Lung (tissue), 12 donors: ENCODE results near the gene SHISAL2A. TPM values are rescaled to one million over a fixed set of nuclear protein-coding genes. Genes with fewer than 3 reads are reported as not detected.

Source experiments
- ATAC-seq: fragments of 200-7000 bp; cut with Tn5 transposase; one replicate; pipeline ENCODE4 v1.9.1; 2020; ENCODE audit warnings: moderate number of reproducible peaks; ENCODE audit not compliant: insufficient read depth, low FRiP score
- DNase-seq, 3 donors: peaks; one replicate each; pipeline ENCODE4 v3.0.0-alpha.2; 2013 to 2017
- H3K27ac ChIP-seq, 2 donors: one replicate each; pipeline ENCODE4 v1.5.1; 2013; ENCODE audit warnings: mild to moderate bottlenecking in 2 of 2, moderate library complexity in 2 of 2, control low read depth in 1 of 2, inconsistent platforms in 1 of 2, low read depth in 1 of 2, low read length in 1 of 2
- H3K27me3 ChIP-seq, 3 donors: one replicate each; pipeline ENCODE4 v1.5.1; 2013; ENCODE audit warnings: low read length in 2 of 3; ENCODE audit not compliant: control insufficient read depth in 3 of 3, insufficient read depth in 3 of 3
- H3K36me3 ChIP-seq, 4 donors: one replicate each; pipeline ENCODE4 v1.5.1; 2013; ENCODE audit warnings: low read length in 4 of 4, mild to moderate bottlenecking in 1 of 4, moderate library complexity in 1 of 4; ENCODE audit not compliant: control insufficient read depth in 4 of 4, insufficient read depth in 4 of 4
- H3K4me1 ChIP-seq, 5 donors: one replicate each; pipeline ENCODE4 v1.5.1; 2013; ENCODE audit warnings: low read length in 5 of 5, mild to moderate bottlenecking in 2 of 5, moderate library complexity in 1 of 5; ENCODE audit not compliant: control insufficient read depth in 5 of 5, insufficient read depth in 5 of 5
- H3K4me3 ChIP-seq: one replicate; pipeline ENCODE4 v1.5.1; 2013; ENCODE audit warnings: mild to moderate bottlenecking, control low read depth, moderate library complexity
- H3K9ac ChIP-seq, 2 donors: one replicate each; pipeline ENCODE4 v1.5.1; 2013; ENCODE audit warnings: low read length in 2 of 2, control low read depth in 1 of 2; ENCODE audit not compliant: insufficient read depth in 1 of 2
- H3K9me3 ChIP-seq, 4 donors: one replicate each; pipeline ENCODE4 v1.5.1; 2013; ENCODE audit warnings: low read length in 3 of 4, mild to moderate bottlenecking in 1 of 4, moderate library complexity in 1 of 4; ENCODE audit not compliant: control insufficient read depth in 4 of 4, insufficient read depth in 3 of 4
- WGBS, 2 donors: extraction: QIAGEN DNeasy Blood & Tissue Kit; methylation state at CpG; one replicate each; pipeline ENCODE4 v1.1.7; 2013; 5-methylcytosine and 5-hydroxymethylcytosine counted together
- polyA plus RNA-seq, 2 donors: library from polyadenylated mRNA; stranded (reverse); fragments of 200-250 nt; gene quantifications; one replicate each; pipeline ENCODE4 v1.2.1, GENCODE V29; 2013
- total RNA-seq, 2 donors: library from RNA; depleted of rRNA in 1 of 2; stranded (reverse); fragments of >200 nt in 1 of 2; gene quantifications; one replicate each; pipeline ENCODE4 v1.2.1, GENCODE V29; 2014 to 2021
- TF ChIP-seq, protein P1 (sequence below): IDR thresholded peaks from 2 replicates; pipeline ENCODE4 v1.5.1; 2012; ENCODE audit warnings: mild to moderate bottlenecking; ENCODE audit errors: control extremely low read depth, extremely low read depth
- donor health status: control.
- donor health status: control.
- donor health status: Bipolar disorder and iron deficiency.
- donor health status: healthy.
- donor health status: DM: yes; HTN: yes; CAD: no.

Gene SHISAL2A
- total and polyA plus RNA-seq, 4 donors = 0.79 to 2.6 (median 2.0) TPM

DNA sequence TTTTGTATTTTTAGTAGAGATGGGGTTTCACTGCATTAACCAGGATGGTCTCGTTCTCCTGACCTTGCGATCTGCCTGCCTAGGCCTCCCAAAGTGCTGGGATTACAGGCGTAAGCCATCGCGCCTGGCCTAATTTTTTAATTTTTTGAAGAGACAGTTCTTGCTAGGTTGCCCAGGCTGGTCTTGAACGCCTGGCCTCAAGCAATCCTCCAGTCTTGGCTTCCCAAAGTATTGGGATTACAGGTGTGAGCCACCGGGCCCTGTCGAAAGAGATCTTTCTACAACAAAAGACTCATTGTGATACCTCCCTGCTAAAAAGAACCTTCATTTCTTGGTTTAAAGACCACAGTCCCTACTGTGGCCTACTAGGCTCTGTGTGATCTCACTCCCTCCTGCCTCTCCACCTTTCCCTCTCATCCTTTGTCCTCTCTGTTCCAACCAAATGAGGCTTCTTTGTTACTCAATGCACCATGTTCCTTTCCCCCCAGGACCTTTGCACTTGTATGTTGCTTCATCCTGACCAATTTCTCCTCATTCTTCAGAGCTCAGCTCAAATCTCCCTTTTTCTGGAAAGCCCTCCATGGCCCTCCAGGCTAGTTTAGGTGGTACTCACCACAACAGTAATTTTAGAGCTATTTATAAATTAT is 32.3 kb upstream of the SHISAL2A start:
- TF ChIP-seq, protein P1, sequence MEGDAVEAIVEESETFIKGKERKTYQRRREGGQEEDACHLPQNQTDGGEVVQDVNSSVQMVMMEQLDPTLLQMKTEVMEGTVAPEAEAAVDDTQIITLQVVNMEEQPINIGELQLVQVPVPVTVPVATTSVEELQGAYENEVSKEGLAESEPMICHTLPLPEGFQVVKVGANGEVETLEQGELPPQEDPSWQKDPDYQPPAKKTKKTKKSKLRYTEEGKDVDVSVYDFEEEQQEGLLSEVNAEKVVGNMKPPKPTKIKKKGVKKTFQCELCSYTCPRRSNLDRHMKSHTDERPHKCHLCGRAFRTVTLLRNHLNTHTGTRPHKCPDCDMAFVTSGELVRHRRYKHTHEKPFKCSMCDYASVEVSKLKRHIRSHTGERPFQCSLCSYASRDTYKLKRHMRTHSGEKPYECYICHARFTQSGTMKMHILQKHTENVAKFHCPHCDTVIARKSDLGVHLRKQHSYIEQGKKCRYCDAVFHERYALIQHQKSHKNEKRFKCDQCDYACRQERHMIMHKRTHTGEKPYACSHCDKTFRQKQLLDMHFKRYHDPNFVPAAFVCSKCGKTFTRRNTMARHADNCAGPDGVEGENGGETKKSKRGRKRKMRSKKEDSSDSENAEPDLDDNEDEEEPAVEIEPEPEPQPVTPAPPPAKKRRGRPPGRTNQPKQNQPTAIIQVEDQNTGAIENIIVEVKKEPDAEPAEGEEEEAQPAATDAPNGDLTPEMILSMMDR = no peak
- 98 to 99% methylated on average over 8 of the region's 8 CpGs for WGBS, 2 donors
- DNase-seq (no peak), ATAC-seq (no peak)
- peaks cover 0 to 4% (median 2%) of the 10 kb centered on the region in 4 donors for H3K36me3 ChIP-seq
- peaks cover 0 to 30% (median 13%) of the 10 kb centered on the region in 5 donors for H3K4me1 ChIP-seq
- H3K9me3 ChIP-seq = no peaks in the 10 kb centered on the region
- no peak overlapping the region for H3K27ac ChIP-seq
- H3K27me3 ChIP-seq = no peaks in the 10 kb centered on the region
- H3K4me3 ChIP-seq = no peak overlapping the region
- no peak overlapping the region for H3K9ac ChIP-seq

DNA sequence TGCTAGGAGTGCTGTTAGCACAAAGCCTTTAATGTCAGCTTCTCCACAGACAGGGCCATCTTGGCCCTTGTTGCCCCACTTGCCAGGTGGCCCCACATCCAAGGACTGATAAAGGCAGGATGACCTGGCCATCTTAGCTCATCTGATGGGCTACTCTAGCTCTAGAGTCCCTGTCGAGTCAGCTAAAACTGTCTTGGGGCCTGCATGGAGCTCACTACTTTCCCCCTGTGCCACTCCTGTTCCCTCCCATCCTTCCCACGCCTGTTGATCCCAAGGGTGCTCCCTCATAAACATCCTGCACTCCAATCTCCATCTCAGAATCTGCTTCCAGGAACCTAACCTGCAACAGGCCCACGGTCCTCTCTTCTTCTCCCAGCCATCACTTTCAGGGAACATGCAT is 31.4 kb upstream of the SHISAL2A start:
- Histone ChIP-seq H3K27ac (no peak overlapping the region), H3K36me3 (peaks cover 0 to 12% (median 3%) of the 10 kb centered on the region in 4 donors), H3K4me1 (peaks cover 0 to 30% (median 13%) of the 10 kb centered on the region in 5 donors), H3K4me3 (no peak overlapping the region), H3K9me3 (no peaks in the 10 kb centered on the region), H3K27me3 (no peaks in the 10 kb centered on the region), H3K9ac (peak overlapping the region; percentile 60 to 77)
- ATAC-seq (no peak), DNase-seq (peak in 1 of 3 donors; percentile 10)
- TF ChIP-seq, protein P1 = no peak
- WGBS, 2 donors = 85 to 96% methylated on average over 3 of the region's 3 CpGs

DNA sequence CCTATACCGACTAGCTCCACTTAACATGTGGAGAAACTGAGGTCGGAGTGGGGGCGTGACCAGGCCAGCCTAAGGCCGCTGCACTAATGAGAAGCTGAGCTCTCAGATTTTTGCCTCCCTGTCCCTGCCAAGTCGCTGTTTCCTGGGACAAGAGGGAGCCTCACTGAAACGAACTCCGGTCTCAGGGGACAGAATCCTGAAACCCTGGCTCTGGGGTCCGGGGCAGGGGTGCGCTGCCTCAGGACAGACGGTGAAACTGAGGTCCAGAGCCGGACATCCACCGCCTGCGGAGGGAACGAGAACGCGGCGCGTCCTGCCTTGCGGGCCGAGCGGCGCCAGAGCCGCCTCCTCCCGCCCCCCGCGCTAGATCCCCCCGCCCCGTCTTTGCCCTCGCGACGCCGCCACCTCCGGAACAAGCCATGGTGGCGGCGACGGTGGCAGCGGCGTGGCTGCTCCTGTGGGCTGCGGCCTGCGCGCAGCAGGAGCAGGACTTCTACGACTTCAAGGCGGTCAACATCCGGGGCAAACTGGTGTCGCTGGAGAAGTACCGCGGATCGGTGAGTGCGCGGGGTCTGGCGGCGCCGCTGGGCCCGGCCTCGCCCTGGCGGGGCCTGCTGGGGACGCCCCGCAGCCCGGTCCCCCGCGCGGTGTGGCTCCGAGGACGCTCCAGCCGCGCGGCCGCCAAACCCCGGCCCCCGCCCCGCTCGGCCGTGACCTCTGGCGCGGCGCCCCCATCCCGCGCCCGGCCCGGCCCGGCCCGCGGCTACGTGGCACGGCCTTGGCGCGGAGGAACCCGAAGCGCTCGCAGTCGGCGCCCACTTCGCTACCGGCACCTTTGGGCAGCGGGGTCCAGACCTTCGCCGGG is 30.7 kb upstream of the SHISAL2A start, which contains the start of gene GPX7:
GPX7 (plus strand) TSS at position 381 of the 865 bp plus-strand sequence; CDS start at position 420, 39 bp downstream.
- 1 to 2% methylated on average over 81 to 97 of the region's 97 CpGs for WGBS, 2 donors
- Histone ChIP-seq H3K27ac (peak within 1 kb of the TSS; percentile 86 to 91), H3K27me3 (no peaks in the 10 kb centered on the region), H3K4me3 (peak within 1 kb of the TSS; percentile 69), H3K9me3 (no peaks in the 10 kb centered on the region), H3K9ac (peak within 1 kb of the TSS; percentile 79 to 88), H3K4me1 (peaks cover 0 to 30% (median 13%) of the 10 kb centered on the region in 5 donors), H3K36me3 (peaks cover 0 to 13% (median 8%) of the 10 kb centered on the region in 4 donors)
- TF ChIP-seq, protein P1 = no peak
- ATAC-seq (peak; percentile 42), DNase-seq (peak; percentile 62 to 75 (median 65))
